Measurements from ENCODE around the gene SFRP2.

- TF ChIP-seq POLR2AphosphoS5 (IDR thresholded peaks at IDR 0.05; ENCODE audit: low read depth, low read length), result no peak
- TF ChIP-seq TAF1 (IDR thresholded peaks at IDR 0.05; ENCODE audit: borderline replicate concordance, insufficient read depth, low read length), result no peak
Observed at GRCh38 chr4:153745651-153746050, 43.2 kb downstream of the SFRP2 start.

Measured in PFSK-1 (cell line).